SK-N-SH treated with all-trans-retinoic acid at 6 μM for 48 hours (cell line): Measurements from ENCODE around the gene COL12A1.

Experiments
- ATAC-seq: fragments of 200-7000 bp; cut with Tn5 transposase; 3 replicates; pipeline ENCODE4 v1.9.1; 2020; ENCODE audit warnings: mild to moderate bottlenecking, moderate library complexity
- ARNTL ChIP-seq: fragments of 450-650 bp; formaldehyde crosslinking; IDR thresholded peaks from 2 replicates; pipeline ENCODE4 v1.5.0; 2020; ENCODE audit warnings: low read depth, mild to moderate bottlenecking, moderate library complexity, borderline replicate concordance
- BACH2 ChIP-seq: fragments of 250-450 bp; sonication (Bioruptor Pico); IDR thresholded peaks from 2 replicates; pipeline ENCODE4 v1.9.0; 2021; ENCODE audit warnings: mild to moderate bottlenecking, borderline replicate concordance
- CREB5 ChIP-seq: fragments of 250-450 bp; sonication (Bioruptor Pico); IDR thresholded peaks from 2 replicates; pipeline ENCODE4 v1.5.1; 2020; ENCODE audit warnings: low read depth, mild to moderate bottlenecking, moderate library complexity
- CSDC2 ChIP-seq: fragments of 250-450 bp; sonication (Bioruptor Pico); IDR thresholded peaks from 2 replicates; pipeline ENCODE4 v1.5.0; 2020; ENCODE audit warnings: mild to moderate bottlenecking, moderate library complexity
- CSRNP3 ChIP-seq: fragments of 250-450 bp; sonication (Bioruptor Pico); IDR thresholded peaks from 2 replicates; pipeline ENCODE4 v1.5.1; 2021; ENCODE audit warnings: mild to moderate bottlenecking, moderate library complexity
- ESRRG ChIP-seq: fragments of 250-450 bp; sonication (Bioruptor Pico); IDR thresholded peaks from 2 replicates; pipeline ENCODE4 v1.6.1; 2021; ENCODE audit warnings: mild to moderate bottlenecking
- GLIS3 ChIP-seq: fragments of 250-450 bp; sonication (Bioruptor Pico); IDR thresholded peaks from 2 replicates; pipeline ENCODE4 v1.5.0; 2020; ENCODE audit warnings: mild to moderate bottlenecking, moderate library complexity
- ISL1 ChIP-seq: fragments of 250-450 bp; sonication (Bioruptor Pico); IDR thresholded peaks from 2 replicates; pipeline ENCODE4 v2.1.2; 2022; ENCODE audit warnings: mild to moderate bottlenecking, moderate library complexity
- OSR1 ChIP-seq: fragments of 250-450 bp; sonication (Bioruptor Pico); IDR thresholded peaks from 2 replicates; pipeline ENCODE4 v1.8.0; 2022; ENCODE audit warnings: moderate library complexity, mild to moderate bottlenecking, inconsistent platforms
- PATZ1 ChIP-seq: fragments of 250-450 bp; sonication (Bioruptor Pico); IDR thresholded peaks from 2 replicates; pipeline ENCODE4 v1.8.0; 2020; ENCODE audit warnings: mild to moderate bottlenecking, moderate library complexity, borderline replicate concordance
- POU6F1 ChIP-seq: fragments of 250-450 bp; sonication (Bioruptor Pico); IDR thresholded peaks from 2 replicates; pipeline ENCODE4 v1.8.0; 2021; ENCODE audit warnings: low read depth, mild to moderate bottlenecking, moderate library complexity, borderline replicate concordance
- PPARA ChIP-seq: fragments of 250-450 bp; sonication (Bioruptor Pico); IDR thresholded peaks from 2 replicates; pipeline ENCODE4 v1.5.0; 2020; ENCODE audit warnings: mild to moderate bottlenecking, borderline replicate concordance
- RARB ChIP-seq: fragments of 250-450 bp; sonication (Bioruptor Pico); IDR thresholded peaks from 2 replicates; pipeline ENCODE4 v1.8.0; 2021; ENCODE audit warnings: mild to moderate bottlenecking, moderate library complexity
- SNAI2 ChIP-seq: fragments of 250-450 bp; sonication (Bioruptor Pico); IDR thresholded peaks from 2 replicates; pipeline ENCODE4 v1.5.0; 2020; ENCODE audit warnings: mild to moderate bottlenecking, moderate library complexity
- TCF4 ChIP-seq: fragments of 250-450 bp; sonication (Bioruptor Pico); IDR thresholded peaks from 2 replicates; pipeline ENCODE4 v1.8.0; 2021; ENCODE audit warnings: mild to moderate bottlenecking, moderate library complexity, borderline replicate concordance
- TSHZ2 ChIP-seq: fragments of 250-450 bp; sonication (Bioruptor Pico); IDR thresholded peaks from 2 replicates; pipeline ENCODE4 v1.5.0; 2020; ENCODE audit warnings: mild to moderate bottlenecking, moderate library complexity
- ZC3H10 ChIP-seq: fragments of 250-450 bp; sonication (Bioruptor Pico); IDR thresholded peaks from 2 replicates; pipeline ENCODE4 v1.5.1; 2021; ENCODE audit warnings: mild to moderate bottlenecking, moderate library complexity
- ZFP3 ChIP-seq: fragments of 250-450 bp; sonication (Bioruptor Pico); IDR thresholded peaks from 2 replicates; pipeline ENCODE4 v1.5.0; 2020; ENCODE audit warnings: mild to moderate bottlenecking, moderate library complexity
- ZFP30 ChIP-seq: fragments of 450-650 bp; formaldehyde crosslinking; IDR thresholded peaks from 2 replicates; pipeline ENCODE4 v1.5.0; 2022; ENCODE audit warnings: mild to moderate bottlenecking, moderate library complexity
- ZNF565 ChIP-seq: fragments of 450-650 bp; formaldehyde crosslinking; conservative IDR thresholded peaks from 2 replicates; pipeline ENCODE4 v1.5.0; 2020; ENCODE audit warnings: low read depth, mild to moderate bottlenecking, moderate library complexity
- ZNF70 ChIP-seq: fragments of 450-650 bp; formaldehyde crosslinking; IDR thresholded peaks from 2 replicates; pipeline ENCODE4 v1.5.0; 2020; ENCODE audit warnings: mild to moderate bottlenecking, moderate library complexity
- ZNF8 ChIP-seq: fragments of 450-650 bp; formaldehyde crosslinking; IDR thresholded peaks from 2 replicates; pipeline ENCODE4 v1.5.0; 2020; ENCODE audit warnings: mild to moderate bottlenecking, moderate library complexity

The COL12A1 gene

GRCh38 chr6:75217193-75217592 lies 11.3 kb upstream of the COL12A1 start:
- ATAC-seq = no peak
- TF ChIP-seq ZNF8 (CRISPR knock-in tag) (no peak), CSDC2 (CRISPR knock-in tag) (no peak), ZNF565 (CRISPR knock-in tag) (no peak), ISL1 (CRISPR knock-in tag) (no peak), SNAI2 (no peak), TSHZ2 (CRISPR knock-in tag) (no peak), BACH2 (CRISPR knock-in tag) (no peak), ARNTL (CRISPR knock-in tag) (no peak), PPARA (CRISPR knock-in tag) (no peak), PATZ1 (CRISPR knock-in tag) (no peak), RARB (CRISPR knock-in tag) (no peak), ZFP30 (CRISPR knock-in tag) (no peak)

GRCh38 chr6:75215291-75215690 lies 9.4 kb upstream of the COL12A1 start:
- TF ChIP-seq ESRRG (CRISPR knock-in tag) (no peak), CSDC2 (CRISPR knock-in tag) (no peak), TCF4 (CRISPR knock-in tag) (no peak), CSRNP3 (no peak), ZFP3 (no peak), POU6F1 (no peak), GLIS3 (CRISPR knock-in tag) (no peak)
- ATAC-seq = no peak

GRCh38 chr6:75213732-75214131 lies 7.9 kb upstream of the COL12A1 start:
- no peak for ATAC-seq
- no peak for TF ChIP-seq OSR1 (CRISPR knock-in tag)
- no peak for TF ChIP-seq ARNTL (CRISPR knock-in tag)
- no peak for TF ChIP-seq ZFP3
- no peak for TF ChIP-seq ZFP30 (CRISPR knock-in tag)
- no peak for TF ChIP-seq RARB (CRISPR knock-in tag)
- TF ChIP-seq ZNF70 (CRISPR knock-in tag) = no peak
- TF ChIP-seq POU6F1 = no peak
- TF ChIP-seq ZNF8 (CRISPR knock-in tag) = no peak
- no peak for TF ChIP-seq TSHZ2 (CRISPR knock-in tag)
- TF ChIP-seq ZC3H10 = no peak
- no peak for TF ChIP-seq GLIS3 (CRISPR knock-in tag)
- no peak for TF ChIP-seq ISL1 (CRISPR knock-in tag)
- no peak for TF ChIP-seq ZNF565 (CRISPR knock-in tag)
- no peak for TF ChIP-seq TCF4 (CRISPR knock-in tag)
- TF ChIP-seq CREB5 (CRISPR knock-in tag) = no peak
- no peak for TF ChIP-seq SNAI2
- TF ChIP-seq, all 23 proteins: peak for 0
